Amygdala (tissue), 56 donors: Measurements from ENCODE around the gene SGMS1.
"Not testable (repeated sequence)": the region's sequence is repeated elsewhere in the genome, so short reads cannot be mapped to it uniquely, and the experiment has no call there.

Experiments
- DNase-seq, 56 donors: peaks; one replicate each; lab custom pipeline; 2025; lab: John Stamatoyannopoulos, UW

Gene SGMS1

GRCh38 chr10:50480054-50481007 is 143.4 kb downstream of the SGMS1 start:
- no peak for DNase-seq

DNA sequence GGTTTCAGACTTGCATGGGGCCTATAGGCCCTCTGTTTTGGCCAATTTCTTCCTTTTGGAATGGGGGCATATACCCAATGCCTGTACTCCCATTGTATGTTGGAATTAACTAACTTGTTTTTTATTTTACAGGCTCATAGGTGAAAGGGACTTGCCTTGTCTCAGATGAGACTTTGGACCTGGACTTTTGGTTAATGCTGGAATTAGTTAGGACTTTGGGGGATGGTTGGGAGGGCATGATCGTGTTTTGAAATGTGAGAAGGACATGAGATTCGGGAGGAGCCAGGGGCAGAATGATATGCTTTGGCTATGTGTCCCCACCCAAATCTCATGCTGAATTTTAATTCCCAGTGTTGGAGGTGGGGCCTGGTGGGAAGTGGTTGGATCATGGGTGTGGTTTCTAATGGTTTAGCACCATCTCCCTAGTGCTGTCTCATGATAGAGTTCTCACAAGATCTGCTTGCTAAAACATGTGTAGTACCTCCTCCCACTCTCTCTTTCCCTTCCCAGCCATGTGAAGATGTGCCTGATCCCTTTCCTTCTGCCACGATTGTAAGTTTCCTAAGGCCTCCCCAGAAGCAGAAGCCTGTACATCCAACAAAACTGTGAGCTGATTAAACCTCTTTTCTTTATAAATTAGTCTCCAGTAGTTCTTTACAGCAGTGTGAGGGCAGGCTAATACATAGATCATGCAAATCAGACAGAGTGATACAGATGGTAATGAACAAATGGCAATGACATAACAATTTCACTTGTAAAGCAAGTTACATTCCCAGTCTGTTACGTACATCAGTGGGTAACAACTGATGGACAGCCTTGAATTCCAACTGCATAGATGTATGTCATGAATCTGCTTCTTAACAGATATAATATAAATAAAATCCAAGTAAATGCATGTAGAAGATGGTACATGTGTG is 146.2 kb downstream of the SGMS1 start:
- DNase-seq: no peak

DNA sequence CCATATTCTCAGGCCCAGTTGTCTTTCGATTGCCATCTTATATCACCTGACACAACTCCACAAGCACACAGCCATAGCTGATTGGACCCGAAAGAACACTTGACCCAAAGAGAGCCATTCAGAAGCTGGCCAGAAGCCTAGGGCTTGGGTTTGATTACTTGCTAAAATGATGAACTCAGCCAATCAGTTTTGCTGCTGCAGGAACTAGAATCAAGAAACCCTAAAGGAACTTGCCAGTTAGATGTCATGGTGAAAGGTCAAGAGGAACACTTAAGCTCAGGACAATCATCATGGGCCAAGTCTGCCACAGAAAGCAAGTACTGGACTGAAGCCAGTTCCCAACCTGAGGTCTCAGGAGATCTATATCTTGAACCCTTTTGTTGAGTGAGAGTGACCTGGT is 150.0 kb downstream of the SGMS1 start:
- no peak for DNase-seq

DNA sequence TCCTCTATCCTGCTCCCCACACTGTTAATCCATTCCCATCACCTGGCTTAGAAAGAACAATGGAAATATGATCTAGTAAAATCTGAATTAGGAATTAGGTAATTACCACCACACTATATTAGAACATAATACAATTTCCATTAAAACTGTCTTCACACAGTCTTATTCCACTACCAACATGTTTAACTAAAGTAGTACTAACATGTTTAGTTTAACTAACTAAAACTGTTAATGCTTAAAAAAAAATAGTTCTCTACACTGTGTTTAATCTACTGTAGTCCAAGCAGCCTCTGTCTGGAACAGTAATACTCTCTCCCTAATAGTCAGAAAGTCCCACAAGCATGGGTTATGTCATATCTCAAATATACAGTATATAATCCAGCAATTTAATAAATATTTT is 150.8 kb downstream of the SGMS1 start:
- no peak for DNase-seq

GRCh38 chr10:50471583-50471975 is 152.2 kb downstream of the SGMS1 start:
- DNase-seq: no peak

GRCh38 chr10:50470798-50471582 is 152.8 kb downstream of the SGMS1 start:
- DNase-seq: no peak

GRCh38 chr10:50470345-50470744 is 153.4 kb downstream of the SGMS1 start:
- DNase-seq: no peak

DNA sequence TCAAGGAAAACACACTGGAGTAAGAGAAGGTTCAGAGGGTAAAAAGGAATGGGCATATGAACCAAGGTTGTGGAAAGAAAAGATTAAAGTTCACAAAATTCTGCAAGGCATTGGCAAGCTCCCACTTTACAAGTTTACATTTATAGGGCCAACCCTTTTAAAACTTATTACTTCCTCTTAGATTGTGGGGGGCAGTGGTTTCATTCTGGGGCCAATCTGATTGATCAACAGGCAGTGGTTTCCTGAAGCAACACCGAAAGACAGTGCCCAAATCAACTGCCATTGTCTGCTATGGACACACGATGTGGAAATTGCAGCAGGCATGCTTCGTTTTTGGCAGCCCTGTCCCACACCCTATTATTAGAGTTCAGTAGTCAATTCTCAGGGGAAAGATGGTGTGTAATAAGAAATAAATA is 154.0 kb downstream of the SGMS1 start:
- DNase-seq: peak in 1 of 56 donors; percentile 7

GRCh38 chr10:50469288-50469687 is 154.5 kb downstream of the SGMS1 start:
- no peak for DNase-seq

GRCh38 chr10:50467209-50467608 is 156.5 kb downstream of the SGMS1 start:
- DNase-seq: no peak

DNA sequence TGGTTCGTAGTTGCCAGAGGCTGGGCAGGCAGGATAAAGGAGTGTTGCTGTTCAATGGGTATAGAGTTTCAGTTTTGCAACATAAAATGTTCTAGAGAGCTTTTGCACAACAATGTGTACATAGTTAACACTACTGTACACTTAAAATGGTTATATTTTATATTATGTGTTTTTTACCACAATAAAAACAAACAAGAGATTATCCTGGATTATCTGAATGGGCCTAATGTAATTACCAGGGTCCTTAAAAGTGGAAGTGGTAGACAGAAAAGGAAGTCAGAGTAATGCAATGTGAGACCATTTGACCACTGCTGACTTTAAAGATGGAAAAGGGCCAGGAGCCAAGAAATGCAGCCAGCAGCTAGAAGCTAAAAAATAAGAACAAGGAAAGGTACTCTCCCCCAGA is 159.7 kb downstream of the SGMS1 start:
- DNase-seq: peak in 1 of 56 donors; percentile 16

GRCh38 chr10:50461834-50462233 is 161.9 kb downstream of the SGMS1 start:
- DNase-seq: no peak

DNA sequence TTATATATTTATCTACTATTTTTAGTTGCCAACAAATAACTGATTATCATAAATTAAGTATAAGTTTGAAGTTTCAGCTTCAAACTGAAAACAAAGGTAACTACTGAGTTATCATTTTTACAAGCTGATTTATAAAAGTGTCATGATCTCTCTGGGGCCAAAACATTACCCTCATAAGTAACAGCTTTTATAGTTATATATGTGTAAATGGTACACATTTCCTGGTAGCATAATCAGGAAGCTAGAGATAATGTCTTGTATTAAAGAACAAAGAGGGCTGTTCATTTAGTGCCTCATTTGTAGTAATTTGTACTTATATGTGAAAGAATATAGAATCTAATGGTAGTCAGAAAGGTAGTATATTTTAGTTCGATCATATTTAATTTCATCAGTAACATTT is 162.6 kb downstream of the SGMS1 start:
- DNase-seq: no peak

GRCh38 chr10:50456719-50457118 is 167.0 kb downstream of the SGMS1 start:
- no peak for DNase-seq

- DNase-seq: no peak
Observed at GRCh38 chr10:50453940-50454339, 169.8 kb downstream of the SGMS1 start.

DNA sequence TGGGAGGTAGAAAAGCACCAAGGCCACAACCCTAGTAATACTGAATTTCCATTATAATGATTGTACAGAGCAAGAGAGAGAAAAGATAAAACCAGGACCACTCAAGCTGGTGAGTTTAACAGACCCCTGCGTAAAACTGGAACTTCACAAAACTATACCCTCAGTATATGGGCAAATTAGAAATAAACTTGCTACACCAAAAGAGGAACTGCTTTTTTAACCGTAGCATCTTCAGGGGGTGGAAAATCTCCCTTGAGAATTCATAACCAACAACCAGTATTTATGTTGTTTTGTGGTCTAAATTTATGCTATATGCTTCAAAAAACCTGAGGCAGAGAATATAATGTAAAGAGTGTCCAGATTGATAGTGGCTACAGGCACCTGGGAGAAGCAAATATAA is 171.2 kb downstream of the SGMS1 start:
- DNase-seq: no peak

DNA sequence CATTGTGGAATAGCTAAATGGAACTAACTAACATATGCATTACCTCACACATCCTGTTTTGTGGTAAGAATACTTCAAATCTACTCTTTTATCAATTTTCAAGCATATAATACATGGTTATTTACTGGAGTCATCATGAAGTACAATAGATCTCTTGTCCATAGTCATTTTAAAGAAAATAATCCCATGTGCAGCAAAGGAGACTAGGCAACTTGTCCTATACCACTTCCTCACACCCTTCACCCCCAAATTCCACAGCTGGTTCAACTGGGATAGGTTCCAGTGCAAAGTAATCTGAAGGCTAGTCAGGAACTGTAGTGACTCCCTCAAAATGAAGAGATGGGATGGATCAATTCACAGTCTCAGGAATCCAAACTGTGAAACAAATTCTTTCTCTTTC is 176.1 kb downstream of the SGMS1 start:
- DNase-seq: no peak

DNA sequence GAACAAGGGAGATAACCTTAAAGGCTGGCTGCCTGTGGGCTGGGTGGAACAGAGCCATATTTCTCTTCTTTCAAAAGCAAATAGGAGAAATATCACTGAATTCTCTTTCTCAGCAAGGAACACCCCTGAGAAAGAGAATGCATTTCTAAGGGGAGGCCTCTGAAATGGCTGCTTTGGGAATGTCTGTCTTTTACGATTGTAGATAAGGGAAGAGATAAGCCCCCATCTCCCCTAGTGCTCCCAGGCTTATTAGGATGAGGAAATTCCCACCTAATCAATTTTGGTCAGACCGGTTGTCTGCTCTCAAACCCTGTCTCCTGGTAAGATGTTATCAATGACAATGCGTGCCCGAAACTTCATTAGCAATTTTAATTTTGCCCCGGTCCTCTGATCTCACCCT is 178.0 kb downstream of the SGMS1 start:
- DNase-seq: not testable (repeated sequence)

GRCh38 chr10:50440489-50440888 is 183.3 kb downstream of the SGMS1 start:
- no peak for DNase-seq

GRCh38 chr10:50439806-50440205 is 183.9 kb downstream of the SGMS1 start:
- DNase-seq: no peak

- no peak for DNase-seq
Observed at GRCh38 chr10:50439187-50439586, 184.6 kb downstream of the SGMS1 start.
